HL-60 (cell line): ENCODE results near the gene SNX25.

Source experiments
- DNase-seq, 2 experiments: peaks; one replicate each; pipeline ENCODE4 v3.0.0-alpha.2; 2010 to 2020; ENCODE audit warnings: low read depth in 1 of 2, low spot score in 1 of 2
- H3K27ac ChIP-seq: fragments of 250-450 bp; sonication (Bioruptor Pico); replicated peaks from 2 replicates; pipeline ENCODE4 v1.5.1; 2020; ENCODE audit warnings: mild to moderate bottlenecking, moderate library complexity
- H3K27me3 ChIP-seq: fragments of 250-450 bp; sonication (Bioruptor Pico); 2 replicates; pipeline ENCODE4 v1.5.1; 2021; ENCODE audit warnings: mild to moderate bottlenecking, moderate library complexity; ENCODE audit not compliant: insufficient read depth, poor library complexity, severe bottlenecking
- H3K4me3 ChIP-seq: replicated peaks from 2 replicates; pipeline ENCODE4 v1.5.1; 2011; ENCODE audit warnings: mild to moderate bottlenecking, control low read depth, low read length; ENCODE audit not compliant: insufficient read depth
- CTCF ChIP-seq: IDR thresholded peaks from one replicate; pipeline ENCODE4 v1.5.1; 2011; ENCODE audit warnings: low read length, control low read depth, inconsistent platforms; ENCODE audit not compliant: insufficient read depth
- GABPA ChIP-seq: IDR thresholded peaks from 2 replicates; pipeline ENCODE4 v1.6.1; 2012; ENCODE audit warnings: low read depth
- POLR2AphosphoS5 ChIP-seq: IDR thresholded peaks from 2 replicates; pipeline ENCODE4 v1.6.1; 2012; ENCODE audit warnings: low read depth
- SPI1 ChIP-seq: IDR thresholded peaks from 2 replicates; pipeline ENCODE4 v1.6.1; 2012; ENCODE audit warnings: low read depth, mild to moderate bottlenecking, borderline replicate concordance
- TF ChIP-seq, protein P1 (sequence below): IDR thresholded peaks from 2 replicates; pipeline ENCODE4 v1.6.1; 2012; ENCODE audit warnings: low read depth; ENCODE audit not compliant: insufficient replicate concordance

The SNX25 gene

DNA sequence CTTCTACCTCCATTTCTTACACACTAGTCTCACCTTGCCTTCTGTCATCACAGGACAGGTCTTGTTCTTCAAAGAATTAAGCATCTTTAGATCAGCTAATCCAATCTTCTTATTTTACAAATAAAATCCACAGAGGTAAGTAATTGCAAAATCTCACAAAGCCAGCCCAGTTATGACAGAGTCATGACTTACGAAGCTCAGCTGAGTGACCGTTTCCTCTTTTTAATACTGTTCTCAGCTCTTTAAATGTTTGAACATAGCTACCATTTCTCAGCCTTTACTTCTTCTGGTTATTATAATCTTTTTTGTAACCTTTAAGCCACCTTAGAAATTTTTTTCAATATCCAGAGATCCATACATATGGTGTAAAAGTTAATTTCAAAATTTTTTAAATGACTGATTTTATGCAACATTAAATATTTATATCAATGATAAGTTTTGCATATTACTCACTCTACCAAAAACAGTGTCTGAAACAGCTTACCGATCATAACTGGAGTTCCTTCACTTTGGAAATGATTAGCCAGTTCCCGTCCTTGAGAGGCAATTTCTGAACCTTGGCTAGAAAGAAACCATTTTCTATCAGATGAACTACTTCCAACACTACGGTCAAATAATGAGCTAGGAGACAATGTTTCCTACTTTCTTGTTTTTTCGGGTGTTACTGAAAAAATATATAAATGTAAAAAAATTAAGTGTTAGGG is 196.1 kb downstream of the SNX25 start:
- H3K27ac ChIP-seq, result no peak overlapping the region
- no peak overlapping the region for H3K4me3 ChIP-seq
- no peaks in the 10 kb centered on the region for H3K27me3 ChIP-seq
- no peak for DNase-seq
- TF ChIP-seq POLR2AphosphoS5, result no peak
- TF ChIP-seq GABPA, result no peak
- no peak for TF ChIP-seq SPI1
- no peak for TF ChIP-seq CTCF
- TF ChIP-seq, protein P1, sequence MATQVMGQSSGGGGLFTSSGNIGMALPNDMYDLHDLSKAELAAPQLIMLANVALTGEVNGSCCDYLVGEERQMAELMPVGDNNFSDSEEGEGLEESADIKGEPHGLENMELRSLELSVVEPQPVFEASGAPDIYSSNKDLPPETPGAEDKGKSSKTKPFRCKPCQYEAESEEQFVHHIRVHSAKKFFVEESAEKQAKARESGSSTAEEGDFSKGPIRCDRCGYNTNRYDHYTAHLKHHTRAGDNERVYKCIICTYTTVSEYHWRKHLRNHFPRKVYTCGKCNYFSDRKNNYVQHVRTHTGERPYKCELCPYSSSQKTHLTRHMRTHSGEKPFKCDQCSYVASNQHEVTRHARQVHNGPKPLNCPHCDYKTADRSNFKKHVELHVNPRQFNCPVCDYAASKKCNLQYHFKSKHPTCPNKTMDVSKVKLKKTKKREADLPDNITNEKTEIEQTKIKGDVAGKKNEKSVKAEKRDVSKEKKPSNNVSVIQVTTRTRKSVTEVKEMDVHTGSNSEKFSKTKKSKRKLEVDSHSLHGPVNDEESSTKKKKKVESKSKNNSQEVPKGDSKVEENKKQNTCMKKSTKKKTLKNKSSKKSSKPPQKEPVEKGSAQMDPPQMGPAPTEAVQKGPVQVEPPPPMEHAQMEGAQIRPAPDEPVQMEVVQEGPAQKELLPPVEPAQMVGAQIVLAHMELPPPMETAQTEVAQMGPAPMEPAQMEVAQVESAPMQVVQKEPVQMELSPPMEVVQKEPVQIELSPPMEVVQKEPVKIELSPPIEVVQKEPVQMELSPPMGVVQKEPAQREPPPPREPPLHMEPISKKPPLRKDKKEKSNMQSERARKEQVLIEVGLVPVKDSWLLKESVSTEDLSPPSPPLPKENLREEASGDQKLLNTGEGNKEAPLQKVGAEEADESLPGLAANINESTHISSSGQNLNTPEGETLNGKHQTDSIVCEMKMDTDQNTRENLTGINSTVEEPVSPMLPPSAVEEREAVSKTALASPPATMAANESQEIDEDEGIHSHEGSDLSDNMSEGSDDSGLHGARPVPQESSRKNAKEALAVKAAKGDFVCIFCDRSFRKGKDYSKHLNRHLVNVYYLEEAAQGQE, result no peak

GRCh38 chr4:185408432-185408831 is 199.0 kb downstream of the SNX25 start:
- H3K27ac ChIP-seq, result no peak overlapping the region
- TF ChIP-seq, protein P1, result no peak
- TF ChIP-seq CTCF, result no peak
- TF ChIP-seq POLR2AphosphoS5, result no peak
- TF ChIP-seq SPI1, result no peak
- no peak for TF ChIP-seq GABPA
- H3K4me3 ChIP-seq, result no peak overlapping the region
- DNase-seq, result no peak
- no peaks in the 10 kb centered on the region for H3K27me3 ChIP-seq

GRCh38 chr4:185411849-185412248 is 202.5 kb downstream of the SNX25 start:
- no peak overlapping the region for H3K4me3 ChIP-seq
- H3K27me3 ChIP-seq, result no peaks in the 10 kb centered on the region
- TF ChIP-seq, protein P1, result no peak
- no peak for TF ChIP-seq CTCF
- no peak for TF ChIP-seq SPI1
- no peak for TF ChIP-seq POLR2AphosphoS5
- TF ChIP-seq GABPA, result no peak
- no peak for DNase-seq
- no peak overlapping the region for H3K27ac ChIP-seq
